ENCODE measurements around the gene PRKN. TPM values are rescaled to one million over a fixed set of nuclear protein-coding genes. Genes with fewer than 3 reads are reported as not detected.

The PRKN gene
- total and polyA plus RNA-seq, 2 experiments from 2014 or later: 0.10 to 0.84 TPM

DNA sequence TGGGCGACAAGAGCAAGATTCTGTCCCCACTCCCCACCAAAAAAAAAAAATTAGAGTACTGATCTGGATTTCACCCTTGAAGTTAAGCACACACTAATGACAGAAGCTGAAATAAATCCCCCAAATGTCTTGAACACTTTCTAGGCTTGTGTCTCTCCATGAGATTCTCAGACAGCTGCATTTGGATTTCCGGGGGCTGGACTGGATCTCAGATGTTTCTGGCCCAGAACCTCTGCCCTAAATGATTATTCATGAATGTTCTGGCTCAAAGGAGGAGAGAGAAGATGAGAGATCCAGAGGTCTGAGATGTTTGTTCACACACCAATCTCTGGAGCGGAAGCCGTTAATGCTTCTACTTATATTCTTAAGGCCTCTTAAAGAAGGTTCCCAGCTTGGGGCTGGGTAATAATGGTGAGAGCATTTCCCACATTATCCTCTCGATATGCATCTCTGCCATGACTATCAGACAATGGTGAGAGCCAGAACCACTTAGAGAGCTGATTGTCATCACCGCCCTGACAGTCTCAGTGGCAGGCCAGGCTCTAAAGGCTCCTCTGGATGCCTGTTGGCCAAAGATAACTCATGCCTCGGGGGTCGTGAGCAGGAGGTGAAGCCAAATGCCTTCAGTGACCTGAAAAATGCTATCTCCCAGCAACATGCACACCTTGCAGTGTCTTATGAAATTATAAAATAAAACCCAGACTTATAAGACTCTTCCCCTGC, 1325.8 kb downstream of the PRKN start:
- H3K36me3 Mint-ChIP-seq (ENCODE audit: low read depth): peaks cover 4% of the 10 kb centered on the region; the same call in 1 of the 3 replicates
- no peak for DNase-seq (ENCODE audit: low spot score)
- Histone ChIP-seq H4K20me1 (replicated peaks; ENCODE audit: insufficient read depth) (no peaks in the 10 kb centered on the region), H3K79me2 (replicated peaks; ENCODE audit: insufficient read depth) (no peaks in the 10 kb centered on the region), H3K27me3 (ENCODE audit: insufficient read depth) (no peaks in the 10 kb centered on the region), H3K36me3 (ENCODE audit: insufficient read depth) (no peaks in the 10 kb centered on the region), H3K4me3 (no peak overlapping the region), H3K9me2 (ENCODE audit: insufficient read depth) (no peaks in the 10 kb centered on the region), H3K4me2 (no peak overlapping the region), H3K27ac (ENCODE audit: low read depth) (no peak overlapping the region), H3F3A (replicated peaks; ENCODE audit: low read depth) (no peaks in the 10 kb centered on the region), H3K4me1 (ENCODE audit: insufficient read depth) (no peaks in the 10 kb centered on the region; the same call in 1 of the 2 replicates), H2AFZ (no peak overlapping the region)
- no peak for ATAC-seq
- peaks cover 2% of the 10 kb centered on the region for H3K27me3 Mint-ChIP-seq (ENCODE audit: insufficient read depth, low read depth, poor library complexity)
- H3K4me1 Mint-ChIP-seq: peaks cover 2% of the 10 kb centered on the region; the same call in 1 of the 3 replicates
- no peak overlapping the region for H3K27ac Mint-ChIP-seq
- peaks cover 33% of the 10 kb centered on the region for H3K9me3 Mint-ChIP-seq
- no peak for TF ChIP-seq CREB1 (CRISPR knock-in tag; IDR thresholded peaks at IDR 0.05; ENCODE audit: low read depth)
- TF ChIP-seq NANOG (IDR thresholded peaks at IDR 0.05; ENCODE audit: borderline replicate concordance): no peak
- TF ChIP-seq ZNF331 (CRISPR knock-in tag; IDR thresholded peaks at IDR 0.05; ENCODE audit: low read depth): no peak
- TF ChIP-seq, protein P1, sequence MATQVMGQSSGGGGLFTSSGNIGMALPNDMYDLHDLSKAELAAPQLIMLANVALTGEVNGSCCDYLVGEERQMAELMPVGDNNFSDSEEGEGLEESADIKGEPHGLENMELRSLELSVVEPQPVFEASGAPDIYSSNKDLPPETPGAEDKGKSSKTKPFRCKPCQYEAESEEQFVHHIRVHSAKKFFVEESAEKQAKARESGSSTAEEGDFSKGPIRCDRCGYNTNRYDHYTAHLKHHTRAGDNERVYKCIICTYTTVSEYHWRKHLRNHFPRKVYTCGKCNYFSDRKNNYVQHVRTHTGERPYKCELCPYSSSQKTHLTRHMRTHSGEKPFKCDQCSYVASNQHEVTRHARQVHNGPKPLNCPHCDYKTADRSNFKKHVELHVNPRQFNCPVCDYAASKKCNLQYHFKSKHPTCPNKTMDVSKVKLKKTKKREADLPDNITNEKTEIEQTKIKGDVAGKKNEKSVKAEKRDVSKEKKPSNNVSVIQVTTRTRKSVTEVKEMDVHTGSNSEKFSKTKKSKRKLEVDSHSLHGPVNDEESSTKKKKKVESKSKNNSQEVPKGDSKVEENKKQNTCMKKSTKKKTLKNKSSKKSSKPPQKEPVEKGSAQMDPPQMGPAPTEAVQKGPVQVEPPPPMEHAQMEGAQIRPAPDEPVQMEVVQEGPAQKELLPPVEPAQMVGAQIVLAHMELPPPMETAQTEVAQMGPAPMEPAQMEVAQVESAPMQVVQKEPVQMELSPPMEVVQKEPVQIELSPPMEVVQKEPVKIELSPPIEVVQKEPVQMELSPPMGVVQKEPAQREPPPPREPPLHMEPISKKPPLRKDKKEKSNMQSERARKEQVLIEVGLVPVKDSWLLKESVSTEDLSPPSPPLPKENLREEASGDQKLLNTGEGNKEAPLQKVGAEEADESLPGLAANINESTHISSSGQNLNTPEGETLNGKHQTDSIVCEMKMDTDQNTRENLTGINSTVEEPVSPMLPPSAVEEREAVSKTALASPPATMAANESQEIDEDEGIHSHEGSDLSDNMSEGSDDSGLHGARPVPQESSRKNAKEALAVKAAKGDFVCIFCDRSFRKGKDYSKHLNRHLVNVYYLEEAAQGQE (IDR thresholded peaks at IDR 0.05; ENCODE audit: unreplicated experiment): no peak
- no peak for TF ChIP-seq STAT1 (IDR thresholded peaks at IDR 0.05; ENCODE audit: unreplicated experiment)
- TF ChIP-seq ZNF114 (CRISPR knock-in tag; IDR thresholded peaks at IDR 0.05): no peak
- no peak for TF ChIP-seq EZH2 (IDR thresholded peaks at IDR 0.05; ENCODE audit: low read depth, unreplicated experiment)
- no peak for TF ChIP-seq JUNB (IDR thresholded peaks at IDR 0.05; ENCODE audit: unreplicated experiment)
- TF ChIP-seq, protein P2, sequence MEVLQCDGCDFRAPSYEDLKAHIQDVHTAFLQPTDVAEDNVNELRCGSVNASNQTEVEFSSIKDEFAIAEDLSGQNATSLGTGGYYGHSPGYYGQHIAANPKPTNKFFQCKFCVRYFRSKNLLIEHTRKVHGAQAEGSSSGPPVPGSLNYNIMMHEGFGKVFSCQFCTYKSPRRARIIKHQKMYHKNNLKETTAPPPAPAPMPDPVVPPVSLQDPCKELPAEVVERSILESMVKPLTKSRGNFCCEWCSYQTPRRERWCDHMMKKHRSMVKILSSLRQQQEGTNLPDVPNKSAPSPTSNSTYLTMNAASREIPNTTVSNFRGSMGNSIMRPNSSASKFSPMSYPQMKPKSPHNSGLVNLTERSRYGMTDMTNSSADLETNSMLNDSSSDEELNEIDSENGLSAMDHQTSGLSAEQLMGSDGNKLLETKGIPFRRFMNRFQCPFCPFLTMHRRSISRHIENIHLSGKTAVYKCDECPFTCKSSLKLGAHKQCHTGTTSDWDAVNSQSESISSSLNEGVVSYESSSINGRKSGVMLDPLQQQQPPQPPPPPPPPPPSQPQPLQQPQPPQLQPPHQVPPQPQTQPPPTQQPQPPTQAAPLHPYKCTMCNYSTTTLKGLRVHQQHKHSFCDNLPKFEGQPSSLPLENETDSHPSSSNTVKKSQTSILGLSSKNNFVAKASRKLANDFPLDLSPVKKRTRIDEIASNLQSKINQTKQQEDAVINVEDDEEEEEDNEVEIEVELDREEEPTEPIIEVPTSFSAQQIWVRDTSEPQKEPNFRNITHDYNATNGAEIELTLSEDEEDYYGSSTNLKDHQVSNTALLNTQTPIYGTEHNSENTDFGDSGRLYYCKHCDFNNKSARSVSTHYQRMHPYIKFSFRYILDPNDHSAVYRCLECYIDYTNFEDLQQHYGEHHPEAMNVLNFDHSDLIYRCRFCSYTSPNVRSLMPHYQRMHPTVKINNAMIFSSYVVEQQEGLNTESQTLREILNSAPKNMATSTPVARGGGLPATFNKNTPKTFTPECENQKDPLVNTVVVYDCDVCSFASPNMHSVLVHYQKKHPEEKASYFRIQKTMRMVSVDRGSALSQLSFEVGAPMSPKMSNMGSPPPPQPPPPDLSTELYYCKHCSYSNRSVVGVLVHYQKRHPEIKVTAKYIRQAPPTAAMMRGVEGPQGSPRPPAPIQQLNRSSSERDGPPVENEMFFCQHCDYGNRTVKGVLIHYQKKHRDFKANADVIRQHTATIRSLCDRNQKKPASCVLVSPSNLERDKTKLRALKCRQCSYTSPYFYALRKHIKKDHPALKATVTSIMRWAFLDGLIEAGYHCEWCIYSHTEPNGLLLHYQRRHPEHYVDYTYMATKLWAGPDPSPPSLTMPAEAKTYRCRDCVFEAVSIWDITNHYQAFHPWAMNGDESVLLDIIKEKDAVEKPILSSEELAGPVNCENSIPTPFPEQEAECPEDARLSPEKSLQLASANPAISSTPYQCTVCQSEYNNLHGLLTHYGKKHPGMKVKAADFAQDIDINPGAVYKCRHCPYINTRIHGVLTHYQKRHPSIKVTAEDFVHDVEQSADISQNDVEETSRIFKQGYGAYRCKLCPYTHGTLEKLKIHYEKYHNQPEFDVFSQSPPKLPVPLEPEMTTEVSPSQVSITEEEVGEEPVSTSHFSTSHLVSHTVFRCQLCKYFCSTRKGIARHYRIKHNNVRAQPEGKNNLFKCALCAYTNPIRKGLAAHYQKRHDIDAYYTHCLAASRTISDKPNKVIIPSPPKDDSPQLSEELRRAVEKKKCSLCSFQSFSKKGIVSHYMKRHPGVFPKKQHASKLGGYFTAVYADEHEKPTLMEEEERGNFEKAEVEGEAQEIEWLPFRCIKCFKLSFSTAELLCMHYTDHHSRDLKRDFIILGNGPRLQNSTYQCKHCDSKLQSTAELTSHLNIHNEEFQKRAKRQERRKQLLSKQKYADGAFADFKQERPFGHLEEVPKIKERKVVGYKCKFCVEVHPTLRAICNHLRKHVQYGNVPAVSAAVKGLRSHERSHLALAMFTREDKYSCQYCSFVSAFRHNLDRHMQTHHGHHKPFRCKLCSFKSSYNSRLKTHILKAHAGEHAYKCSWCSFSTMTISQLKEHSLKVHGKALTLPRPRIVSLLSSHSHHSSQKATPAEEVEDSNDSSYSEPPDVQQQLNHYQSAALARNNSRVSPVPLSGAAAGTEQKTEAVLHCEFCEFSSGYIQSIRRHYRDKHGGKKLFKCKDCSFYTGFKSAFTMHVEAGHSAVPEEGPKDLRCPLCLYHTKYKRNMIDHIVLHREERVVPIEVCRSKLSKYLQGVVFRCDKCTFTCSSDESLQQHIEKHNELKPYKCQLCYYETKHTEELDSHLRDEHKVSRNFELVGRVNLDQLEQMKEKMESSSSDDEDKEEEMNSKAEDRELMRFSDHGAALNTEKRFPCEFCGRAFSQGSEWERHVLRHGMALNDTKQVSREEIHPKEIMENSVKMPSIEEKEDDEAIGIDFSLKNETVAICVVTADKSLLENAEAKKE (CRISPR knock-in tag; IDR thresholded peaks at IDR 0.05): no peak
- no peak for TF ChIP-seq POLR2AphosphoS5 (IDR thresholded peaks at IDR 0.05; ENCODE audit: low read depth)
- no peak for TF ChIP-seq EZH2phosphoT487 (IDR thresholded peaks at IDR 0.05; ENCODE audit: unreplicated experiment)
- TF ChIP-seq, protein P3, sequence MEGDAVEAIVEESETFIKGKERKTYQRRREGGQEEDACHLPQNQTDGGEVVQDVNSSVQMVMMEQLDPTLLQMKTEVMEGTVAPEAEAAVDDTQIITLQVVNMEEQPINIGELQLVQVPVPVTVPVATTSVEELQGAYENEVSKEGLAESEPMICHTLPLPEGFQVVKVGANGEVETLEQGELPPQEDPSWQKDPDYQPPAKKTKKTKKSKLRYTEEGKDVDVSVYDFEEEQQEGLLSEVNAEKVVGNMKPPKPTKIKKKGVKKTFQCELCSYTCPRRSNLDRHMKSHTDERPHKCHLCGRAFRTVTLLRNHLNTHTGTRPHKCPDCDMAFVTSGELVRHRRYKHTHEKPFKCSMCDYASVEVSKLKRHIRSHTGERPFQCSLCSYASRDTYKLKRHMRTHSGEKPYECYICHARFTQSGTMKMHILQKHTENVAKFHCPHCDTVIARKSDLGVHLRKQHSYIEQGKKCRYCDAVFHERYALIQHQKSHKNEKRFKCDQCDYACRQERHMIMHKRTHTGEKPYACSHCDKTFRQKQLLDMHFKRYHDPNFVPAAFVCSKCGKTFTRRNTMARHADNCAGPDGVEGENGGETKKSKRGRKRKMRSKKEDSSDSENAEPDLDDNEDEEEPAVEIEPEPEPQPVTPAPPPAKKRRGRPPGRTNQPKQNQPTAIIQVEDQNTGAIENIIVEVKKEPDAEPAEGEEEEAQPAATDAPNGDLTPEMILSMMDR (conservative IDR thresholded peaks at IDR 0.05; ENCODE audit: low read depth in 2 of 2): no peak
- TF ChIP-seq, protein P4, sequence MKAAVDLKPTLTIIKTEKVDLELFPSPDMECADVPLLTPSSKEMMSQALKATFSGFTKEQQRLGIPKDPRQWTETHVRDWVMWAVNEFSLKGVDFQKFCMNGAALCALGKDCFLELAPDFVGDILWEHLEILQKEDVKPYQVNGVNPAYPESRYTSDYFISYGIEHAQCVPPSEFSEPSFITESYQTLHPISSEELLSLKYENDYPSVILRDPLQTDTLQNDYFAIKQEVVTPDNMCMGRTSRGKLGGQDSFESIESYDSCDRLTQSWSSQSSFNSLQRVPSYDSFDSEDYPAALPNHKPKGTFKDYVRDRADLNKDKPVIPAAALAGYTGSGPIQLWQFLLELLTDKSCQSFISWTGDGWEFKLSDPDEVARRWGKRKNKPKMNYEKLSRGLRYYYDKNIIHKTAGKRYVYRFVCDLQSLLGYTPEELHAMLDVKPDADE (IDR thresholded peaks at IDR 0.05): no peak
- H3K4me3 Mint-ChIP-seq: no peak overlapping the region

Measured in GM23338 (cell line).